IMR-90 (cell line): ENCODE data around the gene ATP1A3. TPM values are rescaled to one million over a fixed set of nuclear protein-coding genes. Genes with fewer than 3 reads are reported as not detected.

Experiments used
- ATAC-seq: fragments of 200-7000 bp; cut with Tn5 transposase; 2 replicates; pipeline ENCODE4 v1.9.1; 2020; ENCODE audit warnings: low read depth, mild to moderate bottlenecking, moderate library complexity
- BruUV-seq: library from RNA; stranded (reverse); fragments of 400-500 nt; replicated peaks from 2 replicates; lab custom pipeline; 2021; lab: Mats Ljungman, UMichigan
- CTCF ChIA-PET: fragments of 300-600 bp; formaldehyde crosslinking; extraction: SDS; loops from one replicate; lab custom pipeline; 2021; ENCODE audit warnings: antibody characterized with exemption; lab: Yijun Ruan, JAX
- POLR2A ChIA-PET: fragments of 300-600 bp; sonication (Branson Sonifier 250); formaldehyde crosslinking; loops from one replicate; lab custom pipeline; 2022; ENCODE audit warnings: antibody characterized with exemption; ENCODE audit not compliant: unreplicated experiment; lab: Charles Lee
- DNase-seq: peaks from one replicate; pipeline ENCODE4 v3.0.0; 2013
- H2AFZ ChIP-seq: replicated peaks from 2 replicates; pipeline ENCODE3; 2013; ENCODE audit warnings: low read length, mild to moderate bottlenecking; ENCODE audit not compliant: poor library complexity
- H2AK5ac ChIP-seq: 2 replicates; pipeline ENCODE4 v1.6.1; 2013; ENCODE audit warnings: low read depth, low read length, inconsistent platforms
- H2AK9ac ChIP-seq: replicated peaks from 2 replicates; pipeline ENCODE3; 2013; ENCODE audit warnings: mild to moderate bottlenecking, low read depth, low read length, moderate library complexity; ENCODE audit not compliant: poor library complexity
- H2BK120ac ChIP-seq: 2 replicates; pipeline ENCODE4 v1.6.1; 2013; ENCODE audit warnings: low read depth, low read length, inconsistent platforms
- H2BK15ac ChIP-seq: 3 replicates; pipeline ENCODE4 v1.6.1; 2013; ENCODE audit warnings: low read depth, low read length, inconsistent platforms
- H2BK20ac ChIP-seq: 2 replicates; pipeline ENCODE4 v1.6.1; 2013; ENCODE audit warnings: low read depth, mild to moderate bottlenecking, inconsistent platforms, low read length, moderate library complexity
- H2BK5ac ChIP-seq: 2 replicates; pipeline ENCODE4 v1.6.1; 2013; ENCODE audit warnings: mild to moderate bottlenecking, low read depth, low read length, inconsistent platforms; ENCODE audit not compliant: poor library complexity, severe bottlenecking
- H3K14ac ChIP-seq: replicated peaks from 2 replicates; pipeline ENCODE4 v1.6.1; 2013; ENCODE audit warnings: low read depth, low read length, inconsistent platforms
- H3K18ac ChIP-seq: 2 replicates; pipeline ENCODE4 v1.6.1; 2013; ENCODE audit warnings: low read depth, low read length, control low read depth
- H3K23ac ChIP-seq: 2 replicates; pipeline ENCODE4 v1.6.1; 2013; ENCODE audit warnings: low read depth, low read length, inconsistent platforms
- H3K27ac ChIP-seq: 2 replicates; pipeline ENCODE4 v1.5.1; 2013; ENCODE audit warnings: mild to moderate bottlenecking, control low read depth, low read length; ENCODE audit not compliant: insufficient read depth
- H3K27me3 ChIP-seq: 2 replicates; pipeline ENCODE4 v1.6.1; 2013; ENCODE audit warnings: low read length; ENCODE audit not compliant: control insufficient read depth, insufficient read depth
- H3K36me3 ChIP-seq: 2 replicates; pipeline ENCODE4 v1.6.1; 2013; ENCODE audit warnings: low read length, mixed read lengths; ENCODE audit not compliant: control insufficient read depth, insufficient read depth
- H3K4ac ChIP-seq: 2 replicates; pipeline ENCODE4 v1.6.1; 2013; ENCODE audit warnings: low read depth, low read length, inconsistent platforms
- H3K4me1 ChIP-seq: 2 replicates; pipeline ENCODE4 v1.6.1; 2013; ENCODE audit warnings: low read length, mixed read lengths; ENCODE audit not compliant: control insufficient read depth, insufficient read depth
- H3K4me2 ChIP-seq: 2 replicates; pipeline ENCODE4 v1.6.1; 2013; ENCODE audit warnings: low read depth, mild to moderate bottlenecking, control low read depth, low read length, moderate library complexity
- H3K4me3 ChIP-seq: 2 replicates; pipeline ENCODE4 v1.5.1; 2013; ENCODE audit warnings: low read depth, mild to moderate bottlenecking, control low read depth, low read length, moderate library complexity; ENCODE audit not compliant: insufficient read depth
- H3K56ac ChIP-seq: 2 replicates; pipeline ENCODE4 v1.6.1; 2013; ENCODE audit warnings: low read length, inconsistent platforms; ENCODE audit not compliant: insufficient read depth; ENCODE audit errors: extremely low read depth
- H3K79me1 ChIP-seq, 2 experiments: 2 replicates each; pipeline ENCODE4 v1.6.1; 2013; ENCODE audit warnings: low read length in 2 of 2, inconsistent platforms in 1 of 2, low read depth in 1 of 2
- H3K9ac ChIP-seq: 2 replicates; pipeline ENCODE4 v1.6.1; 2013; ENCODE audit warnings: low read depth, low read length, control low read depth
- H3K9me1 ChIP-seq: 2 replicates; pipeline ENCODE4 v1.6.1; 2013; ENCODE audit warnings: low read length, inconsistent platforms; ENCODE audit not compliant: insufficient read depth
- H3K9me3 ChIP-seq: 2 replicates; pipeline ENCODE4 v1.6.1; 2013; ENCODE audit warnings: low read length; ENCODE audit not compliant: control insufficient read depth, insufficient read depth
- H4K20me1 ChIP-seq: 2 replicates; pipeline ENCODE4 v1.6.1; 2013; ENCODE audit warnings: low read length, inconsistent platforms; ENCODE audit not compliant: insufficient read depth
- H4K5ac ChIP-seq: 2 replicates; pipeline ENCODE4 v1.6.1; 2013; ENCODE audit warnings: mild to moderate bottlenecking, low read depth, low read length, control low read depth
- H4K8ac ChIP-seq, 2 experiments: 2 replicates each; pipeline ENCODE4 v1.6.1; 2013; ENCODE audit warnings: low read depth in 2 of 2, low read length in 2 of 2, control low read depth in 1 of 2, inconsistent platforms in 1 of 2
- H4K91ac ChIP-seq: 2 replicates; pipeline ENCODE4 v1.6.1; 2013; ENCODE audit warnings: low read depth, low read length, inconsistent platforms; ENCODE audit not compliant: insufficient read depth
- BHLHE40 ChIP-seq: fragments of 150-350 bp; IDR thresholded peaks from 2 replicates; pipeline ENCODE4 v1.6.1; 2016; ENCODE audit warnings: mild to moderate bottlenecking, low read depth, low read length
- CEBPB ChIP-seq: IDR thresholded peaks from 2 replicates; pipeline ENCODE4 v1.6.1; 2012; ENCODE audit warnings: low read depth, low read length, improper control_type of control experiment
- CHD1 ChIP-seq: IDR thresholded peaks from 2 replicates; pipeline ENCODE4 v1.6.1; 2012; ENCODE audit warnings: low read depth, low read length, improper control_type of control experiment
- ELK1 ChIP-seq: fragments of 150-350 bp; IDR thresholded peaks from 2 replicates; pipeline ENCODE4 v1.6.1; 2016; ENCODE audit warnings: low read depth, mild to moderate bottlenecking, low read length, moderate library complexity, borderline replicate concordance
- FOS ChIP-seq: fragments of 150-350 bp; IDR thresholded peaks from 2 replicates; pipeline ENCODE4 v1.6.1; 2016; ENCODE audit warnings: low read depth, low read length
- MAFK ChIP-seq: IDR thresholded peaks from 2 replicates; pipeline ENCODE4 v1.6.1; 2012; ENCODE audit warnings: low read depth, low read length, improper control_type of control experiment
- MAZ ChIP-seq: IDR thresholded peaks from 2 replicates; pipeline ENCODE4 v1.6.1; 2012; ENCODE audit warnings: low read depth, mild to moderate bottlenecking, low read length, improper control_type of control experiment, moderate library complexity, borderline replicate concordance
- MXI1 ChIP-seq: IDR thresholded peaks from 2 replicates; pipeline ENCODE4 v1.6.1; 2012; ENCODE audit warnings: low read depth, mild to moderate bottlenecking, low read length, moderate library complexity, borderline replicate concordance
- NFE2L2 ChIP-seq: fragments of 150-350 bp; IDR thresholded peaks from 2 replicates; pipeline ENCODE4 v1.6.1; 2016; ENCODE audit warnings: low read depth, mild to moderate bottlenecking, low read length
- POLR2A ChIP-seq: IDR thresholded peaks from 2 replicates; pipeline ENCODE4 v1.6.1; 2012; ENCODE audit warnings: mild to moderate bottlenecking, low read depth, low read length
- RAD21 ChIP-seq: IDR thresholded peaks from 2 replicates; pipeline ENCODE4 v1.6.1; 2012; ENCODE audit warnings: low read length, improper control_type of control experiment
- RCOR1 ChIP-seq: IDR thresholded peaks from 2 replicates; pipeline ENCODE4 v1.6.1; 2012; ENCODE audit warnings: mild to moderate bottlenecking, low read length, improper control_type of control experiment; ENCODE audit not compliant: insufficient replicate concordance
- RFX5 ChIP-seq: IDR thresholded peaks from 2 replicates; pipeline ENCODE4 v1.8.0; 2012; ENCODE audit warnings: low read depth, mild to moderate bottlenecking, low read length, moderate library complexity
- SMC3 ChIP-seq: fragments of 150-350 bp; IDR thresholded peaks from 2 replicates; pipeline ENCODE4 v1.6.1; 2016; ENCODE audit warnings: low read depth, mild to moderate bottlenecking, antibody characterized with exemption, low read length, moderate library complexity
- WGBS, 2 experiments: methylation state at CpG; one replicate each; pipeline versions ENCODE4 v1.1.5 to v1.1.7; 2013; ENCODE audit warnings: missing lambda C conversion rate in 2 of 2; ENCODE audit not compliant: insufficient read length in 1 of 2; ENCODE audit errors: extremely low coverage in 2 of 2; 5-methylcytosine and 5-hydroxymethylcytosine counted together
- dilution Hi-C: fragments of 300-500 bp; cut with HindIII; formaldehyde crosslinking; loops from one replicate; pipeline ENCODE4 v1.14.3; 2018; ENCODE audit warnings: low sequenced_read_pairs; ENCODE audit not compliant: unreplicated experiment
- in situ Hi-C: fragments of 300-500 bp; cut with MboI; formaldehyde crosslinking; loops from 3 replicates; pipeline ENCODE4 v1.14.3; 2019; ENCODE audit warnings: low sequenced_read_pairs, inconsistent platforms, mixed read lengths
- intact Hi-C: fragments of 100-400 bp; cut with micrococcal nuclease; formaldehyde crosslinking; loops from 2 replicates; pipeline ENCODE4 v1.10.0; 2022
- polyA plus RNA-seq, 3 experiments: library from polyadenylated mRNA; depleted of rRNA; stranded (reverse); fragments of >200 nt; gene quantifications; 2 replicates each; pipeline ENCODE4 v1.2.3, GENCODE V29; 2012; ENCODE audit warnings: low replicate concordance in 1 of 3
- total RNA-seq: library from RNA; depleted of rRNA; stranded (reverse); fragments of >200 nt; gene quantifications from 2 replicates; pipeline ENCODE4 v1.2.3, GENCODE V29; 2012
- TF ChIP-seq, protein P1 (sequence below): conservative IDR thresholded peaks from 2 replicates; pipeline ENCODE4 v1.5.1; 2012; ENCODE audit warnings: mild to moderate bottlenecking, low read depth, low read length, improper control_type of control experiment
- TF ChIP-seq, protein P2 (sequence below): fragments of 150-350 bp; IDR thresholded peaks from 2 replicates; pipeline ENCODE4 v1.6.1; 2017; ENCODE audit warnings: mild to moderate bottlenecking, antibody characterized with exemption, low read length, low read depth

The ATP1A3 gene
- total and polyA plus RNA-seq, 2 of the 4 experiments (the other 2 are of a cell fraction), result under 0.01 to 0.12 TPM

GRCh38 chr19:41928221-41928683 lies 65.8 kb downstream of the ATP1A3 start, which contains the start of gene ERFL:
TSS of gene ERFL (minus strand) at chr19:41928449. CDS start at chr19:41912919, 15,530 bp downstream.
- H4K5ac ChIP-seq, result no peak within 1 kb of the TSS
- H2AFZ ChIP-seq, result peak within 1 kb of the TSS; percentile 89
- no peak within 1 kb of the TSS for H3K4ac ChIP-seq
- ATAC-seq (peak; percentile 63), DNase-seq (no peak)
- no peak within 1 kb of the TSS for H2BK120ac ChIP-seq
- peaks cover 25% of the 10 kb centered on the region for H4K20me1 ChIP-seq
- no peak within 1 kb of the TSS for H3K56ac ChIP-seq
- H3K79me1 ChIP-seq, result no peaks in the 10 kb centered on the region
- peak within 1 kb of the TSS; percentile 43 for H3K4me3 ChIP-seq
- no peaks in the 10 kb centered on the region; the same call in 1 of the 2 replicates for H3K9me1 ChIP-seq
- H2BK15ac ChIP-seq, result no peak within 1 kb of the TSS; the same call in 2 of the 3 replicates
- H3K18ac ChIP-seq, result no peak within 1 kb of the TSS
- no peaks in the 10 kb centered on the region for H3K36me3 ChIP-seq
- 0% methylated on average over 3 of the region's 49 CpGs; no CpG with 5 or more reads in 1 of the 2 experiments for WGBS, 2 experiments
- no peak within 1 kb of the TSS for H4K91ac ChIP-seq
- peak within 1 kb of the TSS; percentile 95 for H3K4me2 ChIP-seq
- no peak within 1 kb of the TSS for H3K14ac ChIP-seq
- intact Hi-C loops, result no loop called here
- H3K27ac ChIP-seq, result no peak within 1 kb of the TSS
- no peak within 1 kb of the TSS for H4K8ac ChIP-seq
- H3K27me3 ChIP-seq, result peaks cover 87% of the 10 kb centered on the region
- ChIA-PET CTCF (no interaction called here), POLR2A (no interaction called here)
- in situ Hi-C loops, result no loop called here
- TF ChIP-seq, protein P1, sequence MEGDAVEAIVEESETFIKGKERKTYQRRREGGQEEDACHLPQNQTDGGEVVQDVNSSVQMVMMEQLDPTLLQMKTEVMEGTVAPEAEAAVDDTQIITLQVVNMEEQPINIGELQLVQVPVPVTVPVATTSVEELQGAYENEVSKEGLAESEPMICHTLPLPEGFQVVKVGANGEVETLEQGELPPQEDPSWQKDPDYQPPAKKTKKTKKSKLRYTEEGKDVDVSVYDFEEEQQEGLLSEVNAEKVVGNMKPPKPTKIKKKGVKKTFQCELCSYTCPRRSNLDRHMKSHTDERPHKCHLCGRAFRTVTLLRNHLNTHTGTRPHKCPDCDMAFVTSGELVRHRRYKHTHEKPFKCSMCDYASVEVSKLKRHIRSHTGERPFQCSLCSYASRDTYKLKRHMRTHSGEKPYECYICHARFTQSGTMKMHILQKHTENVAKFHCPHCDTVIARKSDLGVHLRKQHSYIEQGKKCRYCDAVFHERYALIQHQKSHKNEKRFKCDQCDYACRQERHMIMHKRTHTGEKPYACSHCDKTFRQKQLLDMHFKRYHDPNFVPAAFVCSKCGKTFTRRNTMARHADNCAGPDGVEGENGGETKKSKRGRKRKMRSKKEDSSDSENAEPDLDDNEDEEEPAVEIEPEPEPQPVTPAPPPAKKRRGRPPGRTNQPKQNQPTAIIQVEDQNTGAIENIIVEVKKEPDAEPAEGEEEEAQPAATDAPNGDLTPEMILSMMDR, result no peak
- TF ChIP-seq FOS (no peak), ELK1 (no peak), MAFK (no peak), CEBPB (no peak), RAD21 (no peak), POLR2A (no peak), MAZ (no peak), BHLHE40 (no peak), RFX5 (no peak), NFE2L2 (no peak), MXI1 (no peak), SMC3 (no peak), RCOR1 (no peak), CHD1 (no peak)
- TF ChIP-seq, protein P2, sequence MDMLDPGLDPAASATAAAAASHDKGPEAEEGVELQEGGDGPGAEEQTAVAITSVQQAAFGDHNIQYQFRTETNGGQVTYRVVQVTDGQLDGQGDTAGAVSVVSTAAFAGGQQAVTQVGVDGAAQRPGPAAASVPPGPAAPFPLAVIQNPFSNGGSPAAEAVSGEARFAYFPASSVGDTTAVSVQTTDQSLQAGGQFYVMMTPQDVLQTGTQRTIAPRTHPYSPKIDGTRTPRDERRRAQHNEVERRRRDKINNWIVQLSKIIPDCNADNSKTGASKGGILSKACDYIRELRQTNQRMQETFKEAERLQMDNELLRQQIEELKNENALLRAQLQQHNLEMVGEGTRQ, result no peak
- peak within 1 kb of the TSS; percentile 76 for H2AK9ac ChIP-seq
- H2AK5ac ChIP-seq, result peak within 1 kb of the TSS; percentile 58; the same call in 1 of the 2 replicates
- H3K9me3 ChIP-seq, result peaks cover 3% of the 10 kb centered on the region; the same call in 1 of the 2 replicates
- no TSS peak for BruUV-seq
- H3K23ac ChIP-seq, result peak within 1 kb of the TSS; percentile 84; the same call in 1 of the 2 replicates
- no peak within 1 kb of the TSS for H2BK5ac ChIP-seq
- dilution Hi-C loops, result no loop called here
- peaks cover 7% of the 10 kb centered on the region for H3K4me1 ChIP-seq
- no peak within 1 kb of the TSS for H3K9ac ChIP-seq
- no peak within 1 kb of the TSS for H2BK20ac ChIP-seq
